ENCODE results near the gene ABLIM1.
"Not testable (repeated sequence)": the region's sequence is repeated elsewhere in the genome, so short reads cannot be mapped to it uniquely, and the experiment has no call there.

The ABLIM1 gene

GRCh38 chr10:114658175-114658574, at the start of gene ABLIM1:
TSS of gene ABLIM1 (minus strand) at chr10:114658275. CDS start at chr10:114658200, 75 bp downstream.
- DNase-seq, result no peak

GRCh38 chr10:114706458-114707055, 48.5 kb upstream of the ABLIM1 start:
- no peak for DNase-seq

- DNase-seq, result no peak
Measured at GRCh38 chr10:114704679-114705078, 46.6 kb upstream of the ABLIM1 start.

- peak in 1 of 2 experiments; percentile 17 for DNase-seq
Measured at GRCh38 chr10:114703377-114704107, 45.5 kb upstream of the ABLIM1 start.

GRCh38 chr10:114698271-114699061, 40.4 kb upstream of the ABLIM1 start:
- DNase-seq, result no peak

- DNase-seq, result no peak
Measured at GRCh38 chr10:114697061-114697598, 39.1 kb upstream of the ABLIM1 start.

- DNase-seq, result not testable (repeated sequence)
Measured at GRCh38 chr10:114696301-114696700, 38.2 kb upstream of the ABLIM1 start.

DNA sequence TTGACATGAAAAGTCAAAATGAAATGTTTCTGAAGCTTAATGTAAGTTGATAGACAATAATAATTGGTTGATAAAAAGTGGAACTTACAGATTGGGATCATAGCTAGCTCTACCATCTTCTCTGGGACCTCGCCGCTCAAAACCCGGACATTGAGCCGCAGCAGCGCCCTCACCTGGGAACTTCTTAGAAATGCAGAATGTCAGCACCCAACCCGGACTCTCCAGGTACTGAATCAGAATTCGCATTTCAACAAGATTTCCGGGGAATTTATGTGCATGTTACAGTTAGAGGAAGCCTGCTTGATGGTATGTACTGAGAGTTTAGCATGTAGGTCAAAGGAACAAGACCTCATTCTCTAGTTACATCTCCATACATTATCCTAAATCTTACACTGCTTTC, 36.7 kb upstream of the ABLIM1 start:
- peak in 1 of 2 experiments; percentile 19 for DNase-seq

GRCh38 chr10:114694062-114694461, 36.0 kb upstream of the ABLIM1 start:
- no peak for DNase-seq

DNA sequence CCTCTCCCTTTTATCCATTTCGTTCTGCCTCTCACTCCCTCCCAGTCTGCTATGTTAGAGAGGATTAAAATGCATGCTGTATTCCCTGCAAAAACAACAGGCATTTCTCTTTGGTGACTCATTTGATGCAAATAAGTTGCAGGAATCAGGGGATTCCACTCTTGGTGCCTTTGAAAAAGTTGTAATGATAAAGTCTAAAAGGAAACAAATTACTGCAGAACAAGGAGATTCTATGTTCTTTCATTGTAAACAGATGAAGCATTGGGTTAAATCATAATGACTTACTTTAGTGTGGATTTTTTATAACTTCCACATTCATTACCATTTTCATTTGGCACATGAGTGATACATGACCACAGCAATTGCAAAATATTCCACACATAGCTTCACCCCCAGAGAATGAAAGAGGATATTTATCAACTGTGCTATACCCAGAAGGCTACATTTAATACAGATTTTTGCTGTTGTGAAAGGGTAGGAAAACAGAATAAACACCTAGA, 33.4 kb upstream of the ABLIM1 start:
- no peak for DNase-seq

DNA sequence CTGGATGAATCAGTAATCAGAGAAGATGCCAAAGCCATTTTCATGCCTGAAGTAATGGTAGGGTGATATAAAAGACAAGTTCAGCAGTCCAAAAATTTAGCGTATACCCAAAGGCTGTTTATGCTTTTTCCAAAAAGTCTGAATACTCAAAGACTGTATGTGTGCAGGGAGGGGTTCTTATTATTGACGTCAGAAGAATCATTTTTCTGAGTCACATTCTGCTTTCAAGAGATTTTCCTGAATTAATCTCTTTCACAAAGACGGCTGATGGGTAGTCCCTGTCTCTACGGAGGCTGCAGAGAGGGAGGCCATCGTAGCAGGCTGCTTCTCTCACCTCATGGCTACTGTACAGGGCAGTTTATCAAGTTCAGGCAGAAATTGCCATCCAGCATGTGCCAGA, 30.7 kb upstream of the ABLIM1 start:
- DNase-seq, result no peak

GRCh38 chr10:114687459-114687858, 29.4 kb upstream of the ABLIM1 start:
- DNase-seq, result peak; percentile 15 to 26

GRCh38 chr10:114686013-114686412, 27.9 kb upstream of the ABLIM1 start:
- DNase-seq, result no peak

GRCh38 chr10:114685456-114685855, 27.4 kb upstream of the ABLIM1 start:
- DNase-seq, result no peak

DNA sequence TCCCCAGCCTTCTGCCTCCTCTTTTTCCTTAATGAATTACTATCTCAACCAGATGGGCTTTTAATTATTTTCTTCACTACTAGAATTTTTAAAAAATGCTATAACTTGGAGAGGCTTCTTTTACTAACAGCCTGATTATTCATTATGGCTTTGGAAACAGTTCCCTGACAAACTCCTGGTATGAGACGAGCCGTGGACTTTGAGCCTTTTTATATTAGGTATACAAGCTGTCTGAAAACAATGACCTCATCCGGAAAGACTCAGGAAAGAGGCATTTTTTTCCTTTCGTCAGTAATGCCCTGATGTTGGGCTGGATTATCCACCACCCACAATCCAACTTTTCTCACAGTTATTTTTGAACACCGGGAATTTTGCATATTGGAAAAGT, 26.7 kb upstream of the ABLIM1 start:
- DNase-seq, result no peak

DNA sequence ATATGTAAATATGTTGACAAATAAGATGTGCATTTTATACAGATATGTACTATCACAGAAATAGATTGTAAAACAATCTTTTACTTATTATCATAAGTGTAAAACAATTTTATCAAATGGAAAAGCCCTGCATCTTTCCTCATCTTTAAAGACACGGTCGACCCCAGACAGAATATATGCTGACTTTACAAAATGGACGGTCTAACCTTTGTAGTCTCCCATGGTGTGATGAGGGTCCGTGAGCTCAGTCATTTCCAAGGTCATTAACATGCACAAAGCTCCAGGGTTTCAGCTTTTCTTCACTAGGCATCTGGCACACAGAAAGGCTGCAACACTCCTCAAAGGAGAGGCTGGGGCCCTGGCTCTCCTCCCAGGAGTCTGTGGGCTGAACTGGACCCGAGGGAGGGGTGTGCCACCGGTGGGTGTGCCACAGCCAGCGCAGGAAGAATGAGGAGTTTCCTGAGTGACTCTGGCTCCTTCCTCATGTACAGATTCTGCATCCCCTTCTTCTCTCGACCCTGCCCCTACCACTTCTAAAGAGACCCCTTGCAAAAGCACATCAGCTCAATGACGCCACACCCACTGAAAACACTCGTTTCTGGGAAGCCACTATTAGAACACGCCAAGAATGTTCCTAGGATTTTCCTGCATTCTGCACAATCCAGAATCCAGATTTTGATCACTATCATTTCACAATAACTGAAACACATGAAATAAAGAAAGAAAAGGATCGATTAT, 26.2 kb upstream of the ABLIM1 start:
- no peak for DNase-seq

DNA sequence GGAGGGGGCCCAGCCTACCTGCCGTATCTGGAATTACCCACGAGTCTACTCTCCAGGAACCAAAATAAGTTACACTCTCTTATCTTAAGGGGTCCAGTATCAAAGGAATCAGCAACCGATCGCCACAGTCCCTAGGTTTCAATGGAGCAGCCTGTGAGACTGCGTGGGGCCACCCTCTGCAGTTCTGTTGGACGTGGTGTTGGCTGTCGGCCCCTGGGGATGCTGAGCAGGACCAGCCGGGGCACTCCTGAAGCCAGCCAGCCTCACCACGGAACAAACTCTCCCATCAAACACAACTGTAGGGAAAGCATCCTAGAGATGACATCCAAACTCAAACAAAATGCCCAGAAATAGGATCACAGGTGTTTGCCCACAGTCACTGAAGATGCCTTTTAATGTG, 25.5 kb upstream of the ABLIM1 start:
- DNase-seq, result no peak

DNA sequence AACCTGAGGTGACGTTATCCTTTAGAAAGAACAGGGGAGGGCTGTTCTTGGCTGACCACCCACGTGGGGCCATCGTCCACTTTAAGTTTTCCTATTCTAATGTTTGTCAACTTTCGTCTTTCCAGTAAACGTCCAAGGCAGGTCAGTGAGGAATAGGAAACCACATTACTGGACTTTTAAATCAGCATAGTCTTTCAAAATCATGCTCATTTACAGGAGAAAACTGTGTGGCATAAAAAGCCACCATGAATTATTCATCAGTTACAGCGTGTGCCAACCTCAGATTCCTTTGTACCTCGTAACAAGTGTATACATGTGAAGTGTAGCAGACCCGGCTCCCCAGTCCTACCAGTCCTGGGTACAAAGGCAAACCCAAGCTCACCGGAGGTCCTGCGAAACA, 25.1 kb upstream of the ABLIM1 start:
- no peak for DNase-seq

DNA sequence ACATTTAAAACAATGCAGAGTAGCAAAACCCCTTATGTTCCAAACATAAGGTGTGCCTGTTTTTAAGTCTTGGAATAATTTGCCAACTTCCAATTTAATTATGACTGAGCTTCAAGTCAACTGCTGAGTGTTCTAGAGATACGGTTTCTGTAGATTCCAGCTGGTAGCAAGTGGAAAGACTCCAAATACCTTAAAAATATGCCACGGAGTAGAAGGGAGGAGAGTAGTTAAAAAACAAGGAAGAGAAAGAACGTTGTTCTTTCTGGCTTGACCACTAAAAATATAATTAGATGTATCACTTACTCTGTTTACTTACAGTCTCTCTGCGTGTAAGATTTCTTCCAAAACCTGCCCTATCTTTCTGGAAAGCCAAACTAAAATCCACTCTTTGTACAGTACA, 24.5 kb upstream of the ABLIM1 start:
- DNase-seq, result no peak

DNA sequence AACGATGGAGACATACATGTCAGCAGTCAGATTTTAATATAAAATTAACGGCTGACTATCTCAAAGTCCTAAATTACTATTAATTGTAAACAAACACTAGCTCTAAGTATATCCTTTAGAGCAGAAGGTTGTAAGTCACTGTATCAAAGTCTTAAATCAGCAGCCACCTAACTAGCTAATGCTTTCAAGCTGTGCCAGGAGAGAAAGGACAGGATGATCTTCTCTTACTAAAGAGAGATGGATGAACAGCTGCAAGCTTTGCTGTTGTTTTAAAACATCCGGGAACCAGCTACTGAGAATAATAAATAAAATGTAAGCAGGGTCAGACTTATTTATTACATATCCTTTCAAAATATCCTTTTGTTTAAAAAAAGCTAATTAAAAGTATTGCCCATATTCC, 24.0 kb upstream of the ABLIM1 start:
- peak in 1 of 2 experiments; percentile 2 for DNase-seq

GRCh38 chr10:114681542-114681941, 23.5 kb upstream of the ABLIM1 start:
- peak; percentile 20 to 78 for DNase-seq

- no peak for DNase-seq
Measured at GRCh38 chr10:114680543-114681117, 22.6 kb upstream of the ABLIM1 start.
